HG02763 (cell line): ENCODE data around the gene CD160.
"Not testable (repeated sequence)": the region's sequence is repeated elsewhere in the genome, so short reads cannot be mapped to it uniquely, and the experiment has no call there.

Experiments
- ATAC-seq: cut with Tn5 transposase; IDR thresholded peaks from one replicate; pipeline ENCODE4 v1.9.1; 2021; ENCODE audit warnings: mild to moderate bottlenecking, moderate library complexity; ENCODE audit not compliant: unreplicated experiment

Gene CD160, protein sequence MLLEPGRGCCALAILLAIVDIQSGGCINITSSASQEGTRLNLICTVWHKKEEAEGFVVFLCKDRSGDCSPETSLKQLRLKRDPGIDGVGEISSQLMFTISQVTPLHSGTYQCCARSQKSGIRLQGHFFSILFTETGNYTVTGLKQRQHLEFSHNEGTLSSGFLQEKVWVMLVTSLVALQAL

DNA sequence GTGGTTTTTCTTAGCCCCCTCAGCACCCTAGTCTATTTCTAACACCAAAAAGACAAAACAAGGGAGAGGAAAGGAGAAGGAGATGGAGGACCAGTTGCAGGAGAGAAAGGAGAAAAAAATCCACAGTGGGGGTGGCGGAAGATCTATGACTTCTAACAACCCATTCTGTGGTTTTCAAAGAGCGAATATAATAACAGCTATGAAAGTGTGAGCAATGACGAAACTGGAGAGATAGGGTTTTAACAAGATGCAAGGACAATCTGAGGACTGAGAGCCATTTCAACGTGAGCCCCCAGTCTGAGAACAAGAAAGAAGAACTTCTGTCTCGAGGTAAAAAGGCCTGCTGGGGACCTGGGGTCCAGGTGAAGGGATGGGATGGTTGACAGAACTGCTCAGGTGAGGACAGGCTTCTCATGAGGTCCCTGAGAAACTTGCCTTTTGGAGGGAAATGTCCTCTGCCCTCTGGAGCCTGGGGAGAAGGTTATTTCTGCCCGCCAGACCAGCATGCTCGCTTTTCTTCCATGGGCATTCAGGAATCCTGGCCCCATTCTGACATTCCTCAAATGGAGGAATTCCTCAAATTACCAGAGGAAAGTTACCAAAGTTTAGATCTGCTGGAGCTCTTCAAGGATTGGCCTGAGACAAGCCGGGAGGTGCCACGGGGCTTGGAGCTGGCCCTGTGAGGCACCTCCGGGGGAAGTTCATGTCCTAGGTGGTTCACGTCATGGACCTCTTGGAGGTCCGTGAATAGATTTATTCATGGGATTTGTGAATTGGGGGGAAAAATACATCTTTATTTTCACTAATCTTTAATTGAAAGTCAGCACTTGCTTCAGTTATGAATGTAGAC, at the start of gene CD160:
TSS of gene CD160 (plus strand) at position 270 of the 850 bp plus-strand sequence. CDS start 8,829 bp downstream, outside the sequence.
- no peak for ATAC-seq

DNA sequence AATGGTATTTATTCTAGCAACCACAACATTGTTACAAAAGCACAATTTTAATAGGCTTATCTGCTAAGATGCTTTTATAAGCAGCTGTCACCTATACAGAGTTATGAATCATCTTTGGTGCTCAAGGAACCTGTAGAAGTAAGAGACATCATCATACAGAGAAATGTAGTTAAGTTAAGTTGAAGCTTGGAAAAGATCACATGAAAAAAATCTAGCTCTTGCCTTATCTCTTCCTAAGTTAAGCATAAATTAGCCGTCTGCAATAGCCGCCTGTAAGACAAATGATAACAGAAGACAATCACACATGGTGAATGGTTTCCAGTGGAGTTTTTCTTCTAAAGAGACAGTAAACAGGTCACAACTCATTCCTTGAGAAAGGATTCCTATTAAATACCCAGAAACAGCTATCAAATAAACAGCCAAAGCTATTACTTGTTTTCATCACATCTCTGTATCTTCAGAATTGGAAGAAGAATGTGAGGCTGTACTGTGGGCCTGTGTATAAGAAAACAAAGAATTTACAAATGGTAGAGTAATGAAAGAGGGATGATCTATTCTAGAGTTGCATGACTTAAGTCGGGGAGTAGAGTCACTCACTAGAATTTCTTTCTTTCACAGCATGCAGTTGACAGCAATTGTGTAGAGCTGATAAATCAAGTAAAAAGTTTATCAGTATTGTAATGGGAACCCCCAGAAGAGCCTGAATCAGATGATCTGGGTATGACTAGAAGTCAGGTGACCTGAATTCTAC, 48.1 kb upstream of the CD160 start:
- ATAC-seq = not testable (repeated sequence)

DNA sequence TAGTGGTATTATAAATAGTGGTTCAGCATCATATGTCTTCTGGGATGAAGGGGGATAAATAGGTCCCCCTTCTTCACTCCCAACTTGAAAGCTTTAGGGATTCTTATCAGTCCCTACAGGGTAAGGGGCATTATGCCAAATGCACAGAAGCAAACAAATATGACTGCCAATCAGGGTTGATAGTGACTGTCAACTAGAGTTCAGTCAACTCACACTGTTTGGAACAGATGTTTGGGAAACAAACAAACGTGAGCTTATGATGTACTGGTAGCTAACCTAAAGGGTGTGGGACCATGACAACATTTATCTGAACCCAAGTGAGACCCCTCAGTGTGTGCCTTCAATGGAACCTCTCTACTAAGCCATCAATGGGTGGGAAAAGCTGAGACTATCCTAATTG, 46.1 kb upstream of the CD160 start:
- not testable (repeated sequence) for ATAC-seq

DNA sequence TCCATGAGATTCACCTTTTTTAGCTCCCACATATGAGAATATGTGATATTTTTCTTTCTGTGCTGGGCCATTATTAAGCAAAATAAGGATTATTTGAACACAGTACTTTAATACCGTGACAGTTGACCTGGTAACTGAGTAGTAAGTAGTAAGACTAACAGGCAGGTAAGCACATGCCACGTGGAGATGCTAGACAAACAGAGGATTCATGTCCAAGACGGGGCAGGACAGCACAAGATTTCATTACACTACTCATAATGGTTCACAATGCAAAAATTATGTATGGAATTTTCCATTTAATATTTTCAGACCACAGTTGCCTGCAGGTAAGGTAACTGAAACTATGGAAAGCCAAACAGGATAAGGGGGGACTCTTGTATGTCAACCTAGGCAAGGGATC, 34.4 kb upstream of the CD160 start:
- ATAC-seq = not testable (repeated sequence)

DNA sequence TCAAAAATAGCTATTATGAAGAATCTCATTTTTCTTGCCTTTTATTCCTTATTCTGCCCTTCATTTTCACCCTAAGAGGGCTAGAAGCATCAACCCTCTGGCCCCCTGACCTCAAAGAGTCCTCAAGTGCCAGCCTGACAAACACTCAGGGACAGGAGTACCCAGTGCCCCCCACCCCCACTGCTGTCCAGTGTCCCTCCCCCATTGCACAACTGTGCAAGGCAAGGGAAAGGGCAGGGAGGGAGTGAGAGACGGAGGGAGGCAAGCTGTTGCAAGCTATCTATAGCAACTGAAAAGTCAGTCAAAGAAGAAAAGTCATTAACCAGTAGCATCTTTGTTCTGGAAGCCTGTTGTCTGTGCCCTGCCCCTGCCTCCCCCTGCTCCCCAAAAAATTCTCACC, 33.2 kb upstream of the CD160 start:
- not testable (repeated sequence) for ATAC-seq

DNA sequence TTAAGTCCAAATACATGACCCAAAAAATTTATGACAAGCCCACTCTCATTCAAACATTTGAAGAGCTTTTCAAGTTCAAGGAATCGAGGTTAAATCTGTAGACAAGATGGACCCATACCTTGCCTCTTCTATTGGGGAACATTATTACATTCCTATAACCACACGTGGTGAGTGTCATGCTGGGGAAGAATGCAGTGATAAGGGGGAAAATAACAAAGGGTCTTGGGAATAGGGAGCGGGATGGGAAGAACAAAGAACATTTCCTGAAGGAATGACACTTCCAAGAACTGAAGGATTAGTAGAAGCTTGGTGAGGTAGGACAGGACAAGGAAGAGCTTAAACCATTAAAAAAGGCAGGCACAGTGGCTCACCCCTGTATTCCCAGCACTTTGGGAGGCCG, 31.0 kb upstream of the CD160 start:
- no peak for ATAC-seq

DNA sequence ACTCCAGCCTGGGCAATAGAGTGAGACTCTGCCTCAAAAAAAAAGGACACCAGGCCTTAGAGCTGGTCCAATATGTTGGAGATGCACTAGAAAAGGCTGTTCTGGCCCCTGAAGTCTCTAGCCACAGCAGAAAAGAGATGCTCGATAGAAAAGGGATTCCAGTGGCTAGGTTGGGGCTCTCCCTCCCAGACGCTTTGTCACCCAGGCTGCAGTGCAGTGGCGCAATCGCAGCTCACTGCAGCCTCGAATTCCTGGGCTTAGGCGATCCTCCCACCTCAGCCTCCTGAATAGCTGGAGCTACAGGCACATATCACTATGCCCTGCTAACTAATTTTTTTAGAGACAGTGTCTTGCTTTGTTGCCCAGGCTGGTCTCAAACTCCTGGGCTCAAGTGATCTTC, 30.4 kb upstream of the CD160 start:
- ATAC-seq = no peak

DNA sequence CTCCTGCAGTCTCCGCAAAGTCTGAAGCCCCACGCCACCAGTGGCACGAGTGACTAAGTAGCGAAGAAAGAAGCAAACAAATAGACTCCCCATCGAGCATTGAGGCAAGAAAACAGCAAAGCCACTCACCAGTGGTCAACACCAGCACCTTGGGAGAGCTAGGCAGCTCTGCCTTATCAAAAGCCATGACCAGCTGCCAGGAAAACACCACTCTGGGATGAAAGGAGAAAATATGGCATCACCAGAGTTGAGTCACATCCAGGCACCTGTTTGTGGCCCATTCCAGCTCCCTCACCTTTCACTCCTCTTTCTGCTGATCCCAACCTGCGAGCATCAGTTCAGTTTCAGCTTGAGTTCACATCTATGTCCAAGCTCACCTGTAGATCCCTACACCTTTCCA, 29.4 kb upstream of the CD160 start:
- no peak for ATAC-seq

DNA sequence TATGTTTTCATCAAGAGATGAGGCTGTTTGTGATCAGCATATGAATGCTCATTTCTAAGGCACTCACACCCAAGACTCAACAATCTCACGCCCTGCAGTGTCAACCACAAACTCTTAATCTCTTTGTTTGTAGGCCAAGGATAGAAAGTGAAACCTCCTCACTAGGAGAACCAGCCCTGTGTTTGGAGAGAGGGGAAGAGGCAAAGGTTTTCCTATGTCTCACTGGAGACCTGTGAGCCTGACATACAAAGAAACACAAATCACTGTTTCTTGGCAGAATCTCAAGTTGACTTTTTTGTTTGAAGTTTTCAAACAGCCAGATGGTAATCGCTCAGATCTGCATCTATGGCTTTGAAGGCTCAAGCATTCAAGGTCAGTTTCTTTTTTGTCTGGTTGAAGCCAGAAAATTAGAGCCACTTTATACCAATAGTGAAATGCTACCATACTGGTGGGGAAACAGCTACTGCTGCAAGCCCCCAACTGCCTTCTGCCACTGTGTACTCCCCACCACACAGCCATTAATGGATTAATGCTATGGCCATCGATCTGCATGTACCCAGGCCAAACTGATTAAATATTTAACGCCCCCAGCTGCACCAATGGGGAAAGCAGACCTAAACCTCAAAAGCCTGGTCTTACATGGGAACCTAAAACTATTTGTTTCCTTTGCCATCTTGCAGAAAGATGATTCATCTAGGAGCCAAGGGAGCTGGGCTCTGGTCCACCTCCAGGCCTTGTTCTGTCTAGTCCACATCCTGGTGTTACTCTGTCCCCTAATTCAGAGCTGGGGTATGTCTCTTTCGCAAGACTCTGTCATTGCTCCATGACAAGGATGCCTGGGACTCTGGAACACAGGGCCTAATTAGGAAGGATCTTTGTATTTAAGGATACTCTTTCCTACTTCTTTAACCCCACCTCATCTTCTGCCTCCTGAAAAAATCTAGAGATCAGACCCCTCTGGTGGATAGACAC, 28.4 kb upstream of the CD160 start:
- ATAC-seq = no peak

DNA sequence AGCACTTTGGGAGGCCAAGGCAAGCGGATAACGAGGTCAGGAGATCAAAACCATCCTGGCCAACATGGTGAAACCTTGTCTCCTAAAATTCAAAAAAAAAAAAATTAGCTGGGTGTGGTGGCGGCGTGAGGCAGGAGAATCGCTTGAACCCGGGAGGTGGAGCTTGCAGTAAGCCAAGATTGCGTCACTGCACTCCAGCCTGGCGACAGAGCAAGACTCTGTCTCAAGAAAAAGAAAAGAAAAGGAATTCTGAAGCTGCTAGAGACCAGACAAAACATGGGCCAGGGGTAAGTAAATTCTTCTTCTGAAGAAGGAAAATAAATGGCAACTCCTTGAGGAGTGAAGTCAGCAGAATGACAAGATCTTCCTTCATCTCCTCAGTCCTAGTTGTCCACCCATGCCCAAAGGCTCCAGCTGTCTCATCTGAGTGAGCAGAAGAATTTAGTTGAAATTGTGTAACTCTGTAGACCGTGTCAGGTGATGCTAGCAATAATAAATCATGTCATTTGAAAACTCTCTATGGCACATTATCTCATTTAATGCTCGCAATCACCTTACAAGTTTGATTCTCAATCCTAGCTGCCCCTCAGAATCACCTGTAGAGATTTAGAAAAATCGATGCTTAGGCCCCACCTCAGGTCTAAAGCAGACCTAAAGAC, 26.4 kb upstream of the CD160 start:
- ATAC-seq = no peak

DNA sequence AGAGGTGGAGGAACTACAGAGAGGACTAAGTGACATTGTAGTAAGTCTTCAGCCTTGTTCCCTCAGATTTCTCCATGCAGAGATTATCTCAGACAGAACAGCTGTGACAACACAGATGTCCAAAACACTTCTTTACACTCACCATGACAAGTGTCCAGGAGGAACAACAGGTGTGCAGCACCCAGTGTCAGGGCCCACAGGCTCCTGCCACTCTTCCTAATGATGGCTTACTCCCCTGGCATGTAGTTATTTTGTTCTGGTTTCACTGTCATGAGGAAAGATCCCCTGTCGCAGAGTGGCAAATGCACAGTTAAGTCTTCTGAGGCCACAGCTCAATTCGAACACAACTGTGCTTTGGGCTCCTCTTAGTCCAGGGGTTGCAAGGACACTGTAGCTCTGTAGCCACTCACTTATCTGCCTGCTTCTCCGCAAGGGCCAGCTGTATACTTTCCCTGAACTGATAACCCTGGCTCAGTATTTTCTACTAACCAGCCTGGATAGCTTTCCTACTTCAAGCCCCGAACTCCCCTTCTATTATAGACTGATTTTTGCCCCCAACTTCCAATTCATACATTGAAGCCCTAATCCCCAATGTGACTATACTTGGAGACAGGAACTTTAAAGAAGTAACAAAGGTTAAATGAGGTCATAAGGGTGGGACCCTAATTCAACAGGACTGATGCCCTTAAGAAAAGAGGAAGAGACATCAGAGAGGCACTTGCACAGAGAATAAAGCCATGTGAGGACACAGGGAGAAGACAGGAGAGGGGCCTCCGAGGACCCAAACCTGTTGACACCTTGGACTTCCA, 23.3 kb upstream of the CD160 start:
- no peak for ATAC-seq

DNA sequence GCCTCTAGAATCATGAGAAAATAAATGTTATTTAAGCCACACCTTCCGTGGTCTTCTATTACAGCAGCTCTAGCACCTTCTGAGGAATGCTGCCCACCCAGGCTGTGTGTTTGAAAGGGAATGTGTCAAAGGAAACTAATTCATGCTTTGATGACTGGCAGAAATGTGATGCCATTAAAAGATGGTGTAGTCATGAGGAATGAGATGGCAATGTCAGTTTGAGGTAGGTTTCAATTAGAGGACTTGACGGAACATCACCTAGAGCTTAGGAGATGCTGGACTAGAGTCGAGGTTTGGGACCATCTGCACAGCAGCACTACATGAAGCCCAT, 22.7 kb upstream of the CD160 start:
- no peak for ATAC-seq

DNA sequence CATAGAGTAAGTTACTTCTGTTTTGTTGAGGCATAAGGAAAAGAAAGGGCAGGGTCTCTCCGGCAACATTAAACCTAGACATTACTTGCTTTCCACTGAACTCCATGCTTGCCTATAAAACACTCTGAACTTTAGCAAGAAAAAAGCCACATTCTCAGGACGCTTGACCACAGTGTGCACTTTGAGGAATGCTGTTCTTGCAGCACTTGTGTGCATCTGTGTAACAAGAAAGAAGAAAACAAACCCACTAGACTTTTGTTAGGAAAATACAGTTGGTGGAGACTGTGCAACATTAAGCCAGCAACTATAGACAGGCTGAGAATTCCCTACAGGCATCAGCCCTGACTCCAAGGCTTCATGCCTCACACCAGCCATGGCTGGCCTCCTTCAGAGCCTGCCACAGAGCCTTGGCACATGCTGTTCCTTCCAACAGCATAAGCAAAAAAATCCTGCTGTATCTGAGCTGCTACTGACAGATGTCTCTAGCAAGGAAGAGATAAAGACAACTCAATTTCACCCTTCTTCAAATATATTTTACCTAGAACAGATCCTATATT, 17.9 kb upstream of the CD160 start:
- ATAC-seq = no peak

DNA sequence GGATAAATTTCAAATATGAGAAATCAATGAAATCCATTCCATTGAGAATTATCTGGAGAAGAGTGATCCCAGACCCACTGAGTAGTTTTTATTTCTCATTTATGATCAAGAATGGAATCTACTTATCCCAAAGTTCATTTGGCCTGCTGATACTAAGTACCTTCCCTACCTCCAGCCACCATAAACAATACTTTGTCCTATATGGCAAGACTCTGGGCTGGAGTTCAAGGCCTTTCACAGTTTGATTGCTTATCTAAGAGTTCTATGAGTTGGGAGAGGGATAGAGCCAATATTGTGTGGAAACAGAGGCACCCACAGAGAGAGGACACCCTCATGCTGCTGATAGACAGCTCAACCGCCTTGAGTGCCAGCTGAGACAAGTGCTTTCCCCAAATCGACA, 17.2 kb upstream of the CD160 start:
- ATAC-seq = no peak

DNA sequence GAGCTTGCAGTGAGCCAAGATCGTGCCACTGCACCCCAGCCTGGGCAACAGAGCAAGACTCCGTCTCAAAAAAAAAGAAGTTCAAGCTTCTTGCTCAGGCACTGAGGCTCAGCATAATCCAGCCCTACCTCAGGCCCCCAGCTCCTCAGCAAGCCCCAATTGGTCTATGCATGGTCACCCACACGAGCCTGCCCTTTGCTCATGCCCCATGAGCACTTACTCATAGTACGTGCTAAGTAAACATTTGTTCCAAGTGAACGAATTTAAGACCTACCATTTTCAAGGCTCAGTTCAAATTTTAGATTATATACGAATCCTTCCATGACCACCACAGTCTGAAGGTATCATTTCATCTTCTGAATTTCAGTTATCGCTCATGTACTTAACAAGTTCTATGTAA, 16.5 kb upstream of the CD160 start:
- no peak for ATAC-seq

DNA sequence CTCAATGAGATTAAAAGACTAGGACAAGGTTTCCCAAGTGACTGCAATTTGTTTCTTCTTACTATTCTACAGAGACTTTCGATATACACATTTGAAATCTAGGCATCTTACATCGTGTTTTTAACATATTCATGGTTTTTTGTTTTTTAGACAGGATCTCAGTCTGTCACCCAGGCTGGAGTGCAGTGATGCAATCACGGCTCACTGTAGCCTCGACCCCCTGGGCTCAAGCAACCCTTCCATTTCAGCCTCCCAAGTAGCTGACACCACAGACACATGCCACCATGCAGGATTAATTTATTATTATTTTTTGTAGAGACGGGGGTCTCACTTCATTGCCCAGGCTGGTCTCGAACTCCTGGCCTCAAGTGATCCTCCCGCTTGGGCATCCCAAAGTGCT, 13.7 kb upstream of the CD160 start:
- no peak for ATAC-seq

DNA sequence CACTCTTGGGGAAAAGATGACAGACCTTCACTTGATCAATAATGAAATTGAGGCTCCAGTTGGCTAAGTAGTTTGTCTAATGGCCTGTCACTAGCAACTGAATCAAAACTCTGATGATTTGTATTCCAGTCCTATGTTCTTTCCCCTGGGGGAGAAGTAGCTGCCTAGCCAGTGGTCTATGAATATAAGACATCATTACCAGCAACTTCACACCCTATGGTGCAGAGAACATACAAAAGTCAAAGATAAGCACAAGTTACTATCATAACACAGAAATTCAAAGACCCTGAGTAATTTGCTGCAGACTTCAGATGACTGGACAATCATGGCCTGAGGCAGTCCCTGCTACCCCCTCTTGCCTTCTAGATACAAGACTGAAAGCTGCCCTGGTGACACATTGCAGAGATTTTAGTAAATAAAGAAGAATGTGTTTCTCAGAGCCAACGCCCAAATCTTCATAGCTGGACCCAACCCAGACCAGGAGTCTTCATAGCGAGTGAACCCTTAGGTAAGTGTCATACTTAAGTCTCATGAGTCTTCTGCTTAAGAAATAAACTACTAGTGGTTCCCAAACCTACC, 13.1 kb upstream of the CD160 start:
- no peak for ATAC-seq

DNA sequence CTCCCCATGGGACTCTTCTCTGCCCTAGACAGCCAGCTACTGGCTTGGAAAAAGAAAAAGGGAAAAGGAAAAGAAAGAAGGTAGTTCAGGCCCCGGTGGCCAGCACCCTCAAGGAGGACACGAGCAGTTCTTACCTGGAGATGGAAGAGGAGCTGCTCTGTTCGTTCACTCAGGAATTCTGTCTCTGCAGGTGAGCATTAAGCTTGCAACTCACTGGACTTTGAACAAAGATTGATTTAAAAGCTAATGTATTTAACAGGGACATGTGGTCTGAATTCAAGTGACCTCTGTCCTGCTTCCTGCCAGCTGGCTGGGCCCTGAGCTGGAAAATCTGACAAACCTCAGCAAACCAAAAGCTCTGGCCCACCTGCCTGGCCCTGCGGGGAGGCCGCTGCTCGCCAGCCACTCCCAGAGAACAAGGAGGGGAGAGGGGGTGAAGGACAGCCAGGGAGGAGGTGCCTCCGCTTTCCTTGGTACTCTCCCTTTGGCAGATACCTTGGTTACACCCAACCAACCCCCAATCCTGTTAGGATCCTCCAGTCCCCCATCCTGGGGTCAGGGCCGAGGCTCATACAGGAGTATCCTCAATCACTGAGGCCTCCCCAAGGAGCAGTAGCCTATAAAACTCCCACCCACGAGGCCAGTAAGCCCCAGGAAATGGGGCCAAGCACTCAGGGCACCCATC, 12.0 kb upstream of the CD160 start, which contains the start of gene PDZK1:
TSS of gene PDZK1 (minus strand) at position 186 of the 685 bp plus-strand sequence. CDS start 19,347 bp downstream, outside the sequence.
- ATAC-seq = no peak
